NCI-H2227 treated with DMSO at 0.1 percent for 48 hours (cell line): ENCODE data around the gene CDC37.

ENCODE experiments used
- DNase-seq: peaks from one replicate; lab custom pipeline; 2025; lab: John Stamatoyannopoulos, UW

CDC37 gene

DNA sequence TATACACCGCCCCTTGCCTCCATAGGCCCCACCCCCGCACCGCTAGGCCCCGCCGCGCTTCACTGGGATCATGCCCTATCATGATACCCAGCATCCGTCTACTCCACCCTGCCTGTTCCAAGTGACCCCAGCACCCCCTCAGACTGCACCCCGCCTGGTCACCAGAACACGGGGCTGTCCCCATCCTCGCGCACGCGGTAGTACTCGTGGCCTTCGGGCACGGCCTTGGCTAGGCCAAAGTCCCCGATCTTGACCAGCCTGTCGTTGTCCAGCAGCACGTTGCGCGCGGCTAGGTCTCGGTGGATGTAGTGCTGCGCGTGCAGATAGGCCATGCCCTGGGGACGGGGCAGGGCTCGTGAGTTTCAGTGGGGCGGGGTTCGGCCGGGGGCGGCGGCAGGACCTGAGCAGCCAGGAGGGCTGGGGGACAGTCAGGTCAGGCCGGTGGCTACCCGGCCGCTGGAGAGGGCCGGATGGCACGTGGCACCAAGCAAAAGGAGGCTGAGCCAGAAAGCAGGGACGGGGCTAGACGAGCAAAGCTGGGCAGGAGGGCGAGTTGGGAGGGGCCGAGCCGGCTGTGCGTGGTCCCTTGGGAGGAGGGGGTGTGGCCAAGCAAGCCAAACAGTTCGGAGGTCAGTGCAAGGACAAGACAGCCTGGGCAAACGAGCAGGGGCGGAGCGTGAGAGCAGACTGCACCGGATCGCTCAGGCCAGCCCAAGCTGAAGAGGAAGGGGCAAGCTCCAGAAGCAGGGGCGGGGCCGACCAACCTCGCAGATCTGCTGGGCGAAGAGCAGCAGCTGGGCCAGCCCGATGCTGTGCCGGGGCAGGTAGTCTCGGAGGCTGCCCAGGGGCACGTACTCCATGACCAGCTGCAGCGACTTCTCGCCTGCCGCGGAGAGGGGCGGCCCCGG is 50.3 kb downstream of the CDC37 start:
- no peak for DNase-seq

DNA sequence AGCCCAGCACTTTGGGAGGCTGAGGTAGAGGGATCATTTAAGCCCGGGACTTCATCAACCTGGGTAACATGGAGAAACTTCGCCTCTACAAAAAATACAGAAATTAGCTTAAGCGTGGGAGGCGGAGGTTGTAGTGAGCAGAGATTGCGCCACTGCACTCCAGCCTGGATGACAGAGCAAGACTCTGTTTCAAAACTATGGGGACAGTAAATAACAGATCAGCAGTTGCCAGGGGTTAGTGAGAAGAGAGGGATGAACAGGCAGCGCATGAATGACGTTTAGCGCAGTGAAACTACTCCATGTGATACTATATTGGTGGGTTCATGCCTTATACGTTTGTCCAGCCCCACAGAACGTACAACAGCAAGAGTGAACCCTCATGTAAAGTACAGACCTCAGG is 56.8 kb downstream of the CDC37 start:
- no peak for DNase-seq

DNA sequence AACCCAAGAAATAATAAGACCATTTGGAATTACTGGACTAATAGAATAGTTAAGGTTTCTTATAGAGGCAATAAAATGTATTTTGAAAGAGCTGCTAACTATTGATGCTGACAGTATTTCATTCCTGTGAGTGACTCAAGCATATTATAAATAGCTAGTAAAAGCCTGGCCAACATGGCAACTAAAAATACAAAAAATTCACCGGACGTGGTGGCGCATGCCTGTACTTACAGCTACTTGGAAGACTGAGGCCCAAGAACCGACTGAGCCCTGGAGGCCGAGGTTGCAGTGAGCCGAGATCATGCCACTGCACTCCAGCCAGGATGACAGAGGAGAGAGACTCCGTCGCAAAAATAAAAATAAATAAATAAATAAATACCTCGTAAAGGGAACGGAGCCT is 58.6 kb downstream of the CDC37 start:
- no peak for DNase-seq

DNA sequence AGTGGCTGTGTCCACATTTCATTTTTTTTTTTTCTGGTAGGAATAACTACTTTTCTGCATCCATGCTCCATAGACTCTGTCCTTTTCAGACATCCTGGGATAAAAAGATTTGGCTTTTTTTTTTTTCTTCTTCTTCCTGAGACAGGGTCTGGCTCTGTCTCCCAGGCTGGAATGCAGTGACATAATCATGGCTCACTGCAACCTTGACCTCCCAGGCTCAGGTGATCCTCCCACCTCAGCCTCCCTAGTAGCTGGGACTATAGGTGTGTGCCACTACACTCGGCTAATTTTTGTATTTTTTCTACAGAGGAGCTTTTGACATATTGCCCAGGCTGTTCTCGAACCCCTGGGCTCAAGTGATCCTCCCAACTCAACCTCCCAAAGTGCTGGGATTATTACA is 59.8 kb downstream of the CDC37 start:
- no peak for DNase-seq
